ENCODE measurements around the gene ZW10.
"Not testable (repeated sequence)": the region's sequence is repeated elsewhere in the genome, so short reads cannot be mapped to it uniquely, and the experiment has no call there.

The ZW10 gene

GRCh38 chr11:113773416-113774173 lies at the start of gene ZW10:
Gene ZW10, minus strand, starts transcription at chr11:113773692. Its CDS starts 26 bp downstream, at chr11:113773666.
- peak; percentile 93 for DNase-seq

GRCh38 chr11:113818426-113818825 lies 44.9 kb upstream of the ZW10 start:
- DNase-seq, result no peak

- no peak for DNase-seq
Measured at GRCh38 chr11:113817626-113818025, 44.1 kb upstream of the ZW10 start.

GRCh38 chr11:113817162-113817561 lies 43.7 kb upstream of the ZW10 start:
- DNase-seq, result no peak

GRCh38 chr11:113814181-113814580 lies 40.7 kb upstream of the ZW10 start:
- no peak for DNase-seq

- DNase-seq, result no peak
Measured at GRCh38 chr11:113808931-113809330, 35.4 kb upstream of the ZW10 start.

GRCh38 chr11:113806406-113806805 lies 32.9 kb upstream of the ZW10 start:
- no peak for DNase-seq

GRCh38 chr11:113805640-113806039 lies 32.1 kb upstream of the ZW10 start:
- no peak for DNase-seq

- DNase-seq, result no peak
Measured at GRCh38 chr11:113802621-113803020, 29.1 kb upstream of the ZW10 start.

GRCh38 chr11:113796663-113797259 lies 23.3 kb upstream of the ZW10 start:
- no peak for DNase-seq

GRCh38 chr11:113789675-113790320 lies 16.3 kb upstream of the ZW10 start:
- no peak for DNase-seq

GRCh38 chr11:113789016-113789415 lies 15.5 kb upstream of the ZW10 start:
- not testable (repeated sequence) for DNase-seq

- DNase-seq, result no peak
Measured at GRCh38 chr11:113782134-113782533, 8.6 kb upstream of the ZW10 start.

GRCh38 chr11:113781682-113782081 lies 8.2 kb upstream of the ZW10 start:
- DNase-seq, result no peak

GRCh38 chr11:113779496-113779895 lies 6.0 kb upstream of the ZW10 start, which contains the start of gene CLDN25:
Gene CLDN25, plus strand, starts transcription at chr11:113779796. Its CDS starts 0 bp downstream, at chr11:113779796.
- no peak for DNase-seq

- DNase-seq, result no peak
Measured at GRCh38 chr11:113778111-113778910, 4.8 kb upstream of the ZW10 start.

GRCh38 chr11:113774174-113774503 lies 647 bp upstream of the ZW10 start:
- DNase-seq, result no peak

- DNase-seq, result no peak
Measured at GRCh38 chr11:113773092-113773415, 438 bp downstream of the ZW10 start.

GRCh38 chr11:113771964-113772363 lies 1.5 kb downstream of the ZW10 start:
- DNase-seq, result no peak

- no peak for DNase-seq
Measured at GRCh38 chr11:113764527-113765219, 8.8 kb downstream of the ZW10 start.

- not testable (repeated sequence) for DNase-seq
Measured at GRCh38 chr11:113763040-113763439, 10.5 kb downstream of the ZW10 start.

- DNase-seq, result no peak
Measured at GRCh38 chr11:113760241-113760640, 13.3 kb downstream of the ZW10 start.

- no peak for DNase-seq
Measured at GRCh38 chr11:113752932-113753331, 20.6 kb downstream of the ZW10 start.

All from activated naive CD4-positive, alpha-beta T cell treated with anti-CD3 and anti-CD28 coated beads, Interleukin-2, amount 50 U/mL, for 16 hours (primary cell).